Naive thymus-derived CD4-positive, alpha-beta T cell (primary cell): ENCODE measurements around the gene ZNF621. TPM values are rescaled to one million over a fixed set of nuclear protein-coding genes. Genes with fewer than 3 reads are reported as not detected.

Experiments used
- ATAC-seq: fragments of 150-1000 bp; cut with Tn5 transposase; 2 replicates; pipeline ENCODE4 v1.10.0; 2021; ENCODE audit warnings: mild to moderate bottlenecking, moderate library complexity
- CTCF ChIA-PET: fragments of 350-600 bp; sonication (Branson Sonifier 250); formaldehyde crosslinking; loops from one replicate; lab custom pipeline; 2021; ENCODE audit warnings: antibody characterized with exemption; lab: Charles Lee
- POLR2A ChIA-PET: fragments of 350-600 bp; sonication (Branson Sonifier 250); formaldehyde crosslinking; loops from one replicate; lab custom pipeline; 2021; ENCODE audit warnings: antibody characterized with exemption, inconsistent platforms; lab: Charles Lee
- DNase-seq, 9 donors: peaks; one replicate each; pipeline versions ENCODE4 v3.0.0 to v3.0.0-alpha.2; 2020 to 2022; ENCODE audit warnings: mixed read lengths in 1 of 9
- H3K27ac ChIP-seq: one replicate; pipeline ENCODE4 v1.7.0; 2013; ENCODE audit warnings: mild to moderate bottlenecking, low read depth, low read length, moderate library complexity
- H3K27me3 ChIP-seq, 2 donors: one replicate each; pipeline ENCODE4 v1.7.0; 2013; ENCODE audit warnings: low read length in 2 of 2, mild to moderate bottlenecking in 2 of 2, moderate library complexity in 2 of 2; ENCODE audit not compliant: control insufficient read depth in 2 of 2, insufficient read depth in 2 of 2
- H3K36me3 ChIP-seq, 3 experiments: 1 replicate in 2 of 3; 2 replicates in 1 of 3; pipeline ENCODE4 v1.7.0; 2013; ENCODE audit warnings: low read length in 3 of 3, mild to moderate bottlenecking in 3 of 3, moderate library complexity in 1 of 3; ENCODE audit not compliant: insufficient read depth in 3 of 3, control insufficient read depth in 2 of 3
- H3K4me1 ChIP-seq, 2 donors: one replicate each; pipeline ENCODE4 v1.7.0; 2013; ENCODE audit warnings: low read length in 2 of 2, mild to moderate bottlenecking in 2 of 2, moderate library complexity in 1 of 2; ENCODE audit not compliant: control insufficient read depth in 2 of 2, insufficient read depth in 2 of 2
- H3K4me3 ChIP-seq: 2 replicates; pipeline ENCODE4 v1.7.0; 2013; ENCODE audit warnings: mild to moderate bottlenecking, low read length
- H3K9me3 ChIP-seq, 3 experiments: 1 replicate in 2 of 3; 2 replicates in 1 of 3; pipeline ENCODE4 v1.7.0; 2013; ENCODE audit warnings: low read length in 3 of 3; ENCODE audit not compliant: control insufficient read depth in 2 of 3
- H3K27ac Mint-ChIP-seq, 9 donors: one replicate each; pipeline ENCODE4 v1.8.0; 2020 to 2022; ENCODE audit warnings: mixed read lengths in 9 of 9, mild to moderate bottlenecking in 8 of 9, moderate library complexity in 5 of 9, inconsistent platforms in 2 of 9
- H3K27me3 Mint-ChIP-seq, 5 donors: one replicate each; pipeline ENCODE4 v1.8.0; 2021 to 2022; ENCODE audit warnings: mixed read lengths in 5 of 5, mild to moderate bottlenecking in 1 of 5
- H3K36me3 Mint-ChIP-seq, 5 donors: one replicate each; pipeline ENCODE4 v1.8.0; 2020 to 2022; ENCODE audit warnings: mixed read lengths in 5 of 5, mild to moderate bottlenecking in 3 of 5, inconsistent platforms in 1 of 5
- H3K4me1 Mint-ChIP-seq, 7 donors: one replicate each; pipeline ENCODE4 v1.8.0; 2020 to 2022; ENCODE audit warnings: mixed read lengths in 7 of 7, mild to moderate bottlenecking in 3 of 7, inconsistent platforms in 1 of 7
- H3K4me3 Mint-ChIP-seq, 10 donors: one replicate each; pipeline ENCODE4 v1.8.0; 2020 to 2022; ENCODE audit warnings: mild to moderate bottlenecking in 10 of 10, mixed read lengths in 10 of 10, moderate library complexity in 6 of 10, inconsistent platforms in 2 of 10
- H3K9me3 Mint-ChIP-seq, 11 donors: one replicate each; pipeline ENCODE4 v1.8.0; 2020 to 2022; ENCODE audit warnings: mixed read lengths in 11 of 11, mild to moderate bottlenecking in 4 of 11, inconsistent platforms in 1 of 11, moderate library complexity in 1 of 11
- intact Hi-C, 2 donors: fragments of 100-400 bp; cut with micrococcal nuclease; formaldehyde crosslinking; loops; one replicate each; pipeline ENCODE4 v1.15.1; 2023
- polyA plus RNA-seq, 2 donors: library from polyadenylated mRNA; unstranded; fragments of 300-500 nt; fragmentation: Illumina TruSeq; gene quantifications; one replicate each; pipeline ENCODE4 v1.2.3, GENCODE V29; 2021
- total RNA-seq, 6 experiments: library from RNA in 5 of 6; stranded (reverse) in 5 of 6; gene quantifications; 1 replicate in 5 of 6; 2 replicates in 1 of 6; pipeline ENCODE4 v1.2.3 and lab custom pipeline; 2021 to 2026

The ZNF621 gene
- total and polyA plus RNA-seq, 7 experiments from 2014 or later = 2.8 to 26.9 (median 19.7) TPM

GRCh38 chr3:40524222-40524567 is 565 bp upstream of the ZNF621 start:
- peak overlapping the region; percentile 85 to 97 (median 96) for H3K4me3 Mint-ChIP-seq
- Histone ChIP-seq H3K9me3 (no peaks in the 10 kb centered on the region), H3K27ac (peak overlapping the region; percentile 81), H3K4me1 (peaks cover 0 to 15% of the 10 kb centered on the region in 2 donors), H3K27me3 (no peaks in the 10 kb centered on the region), H3K36me3 (peaks cover 0 to 3% (median 0%) of the 10 kb centered on the region in 3 experiments), H3K4me3 (peak overlapping the region; percentile 69)
- peaks cover 11 to 34% (median 24%) of the 10 kb centered on the region in 5 donors for H3K36me3 Mint-ChIP-seq
- H3K27ac Mint-ChIP-seq = peak overlapping the region; percentile 91 to 98 (median 96)
- intact Hi-C loops = loop anchor here (1.0 to 10.0 kb wide), 10 partner anchors 18 to 1491 kb away; partner anchors contain the start of genes EIF1B (in 2 of the 2), RPL14 (in 2 of the 2), ULK4 (in 2 of the 2) and ZNF619 (in 2 of the 2)
- ATAC-seq (no peak), DNase-seq (no peak)
- POLR2A ChIA-PET = interaction anchor here (0.8 to 4.3 kb wide), 10 partner anchors 19 to 71 kb away, joined by 3 to 37 read pairs (median 6); partner anchors contain the start of genes RPL14, ZNF619 and ZNF620
- CTCF ChIA-PET = interaction anchor here (0.7 kb wide), 1 partner anchor 70 kb away, joined by 3 read pairs; no protein-coding TSS in a partner anchor
- no peaks in the 10 kb centered on the region for H3K27me3 Mint-ChIP-seq
- peaks cover 0 to 1% (median 0%) of the 10 kb centered on the region in 11 donors for H3K9me3 Mint-ChIP-seq
- peaks cover 17 to 39% (median 27%) of the 10 kb centered on the region in 7 donors for H3K4me1 Mint-ChIP-seq

- H3K36me3 ChIP-seq = peaks cover 5 to 42% (median 13%) of the 10 kb centered on the region in 3 experiments
- Mint-ChIP-seq H3K36me3 (peaks cover 42 to 71% (median 63%) of the 10 kb centered on the region in 5 donors), H3K27me3 (no peaks in the 10 kb centered on the region)
Measured at GRCh38 chr3:40528426-40528825, 3.7 kb downstream of the ZNF621 start.

GRCh38 chr3:40532252-40532651 is 7.5 kb downstream of the ZNF621 start:
- peaks cover 52 to 93% (median 90%) of the 10 kb centered on the region in 5 donors for H3K36me3 Mint-ChIP-seq
- H3K27ac Mint-ChIP-seq = no peak overlapping the region
- H3K4me3 Mint-ChIP-seq = no peak overlapping the region
- ChIA-PET POLR2A (interaction anchor here (0.7 kb wide), 1 partner anchor 658 kb away, joined by 3 read pairs; no protein-coding TSS in a partner anchor), CTCF (no interaction called here)
- peaks cover 9 to 49% (median 19%) of the 10 kb centered on the region in 11 donors for H3K9me3 Mint-ChIP-seq
- H3K27me3 ChIP-seq = no peaks in the 10 kb centered on the region
- H3K4me3 ChIP-seq = no peak overlapping the region
- intact Hi-C loops = no loop called here
- H3K4me1 ChIP-seq = no peaks in the 10 kb centered on the region
- DNase-seq (no peak), ATAC-seq (no peak)
- no peaks in the 10 kb centered on the region for H3K27me3 Mint-ChIP-seq
- H3K9me3 ChIP-seq = peaks cover 0 to 4% (median 0%) of the 10 kb centered on the region in 3 experiments
- peaks cover 0 to 11% (median 6%) of the 10 kb centered on the region in 7 donors for H3K4me1 Mint-ChIP-seq
- H3K27ac ChIP-seq = no peak overlapping the region
- peaks cover 5 to 64% (median 13%) of the 10 kb centered on the region in 3 experiments for H3K36me3 ChIP-seq

More at GRCh38 chr3:40528426-40528825, 3.7 kb downstream of the ZNF621 start:
- ATAC-seq (no peak), DNase-seq (no peak)
- H3K9me3 ChIP-seq = no peaks in the 10 kb centered on the region
- peaks cover 17 to 37% (median 27%) of the 10 kb centered on the region in 7 donors for H3K4me1 Mint-ChIP-seq
- CTCF ChIA-PET = no interaction called here
- no peak overlapping the region for H3K4me3 Mint-ChIP-seq
- H3K27ac Mint-ChIP-seq = no peak overlapping the region
- peaks cover 4 to 23% (median 12%) of the 10 kb centered on the region in 11 donors for H3K9me3 Mint-ChIP-seq
- intact Hi-C loops = loop anchor here (10.0 kb wide), 2 partner anchors 1474 to 1486 kb away; partner anchors contain the start of genes SCN11A (in 1 of the 2) and WDR48 (in 1 of the 2)
- no peaks in the 10 kb centered on the region for H3K27me3 ChIP-seq
- peaks cover 0 to 15% of the 10 kb centered on the region in 2 donors for H3K4me1 ChIP-seq
- no peak overlapping the region for H3K4me3 ChIP-seq
- no peak overlapping the region for H3K27ac ChIP-seq
- POLR2A ChIA-PET = no interaction called here

GRCh38 chr3:40534283-40534682 is 9.5 kb downstream of the ZNF621 start:
- no peak for DNase-seq
- no peak for ATAC-seq
- CTCF ChIA-PET = interaction anchor here (0.7 kb wide), 1 partner anchor 50 kb away, joined by 3 read pairs; no protein-coding TSS in a partner anchor
- Mint-ChIP-seq H3K4me1 (peaks cover 0 to 3% (median 0%) of the 10 kb centered on the region in 7 donors), H3K27me3 (no peaks in the 10 kb centered on the region), H3K27ac (no peak overlapping the region), H3K36me3 (peaks cover 58 to 94% (median 89%) of the 10 kb centered on the region in 5 donors), H3K9me3 (peaks cover 13 to 69% (median 30%) of the 10 kb centered on the region in 11 donors), H3K4me3 (no peak overlapping the region)
- POLR2A ChIA-PET = interaction anchor here (0.6 to 0.7 kb wide), 3 partner anchors 60 to 1544 kb away, joined by 4 to 5 read pairs (median 5); no protein-coding TSS in a partner anchor
- Histone ChIP-seq H3K27me3 (no peaks in the 10 kb centered on the region), H3K4me1 (no peaks in the 10 kb centered on the region), H3K36me3 (peaks cover 5 to 70% (median 13%) of the 10 kb centered on the region in 3 experiments), H3K9me3 (peaks cover 0 to 17% (median 0%) of the 10 kb centered on the region in 3 experiments), H3K4me3 (no peak overlapping the region), H3K27ac (no peak overlapping the region)
- intact Hi-C loops = no loop called here

GRCh38 chr3:40546816-40547215 is 22.1 kb downstream of the ZNF621 start:
- H3K36me3 Mint-ChIP-seq = peaks cover 0 to 5% (median 3%) of the 10 kb centered on the region in 5 donors
- Histone ChIP-seq H3K27me3 (no peaks in the 10 kb centered on the region), H3K9me3 (no peaks in the 10 kb centered on the region), H3K27ac (no peak overlapping the region), H3K36me3 (no peaks in the 10 kb centered on the region), H3K4me1 (no peaks in the 10 kb centered on the region), H3K4me3 (no peak overlapping the region)
- DNase-seq (no peak), ATAC-seq (no peak)
- no peaks in the 10 kb centered on the region for H3K4me1 Mint-ChIP-seq
- no peak overlapping the region for H3K4me3 Mint-ChIP-seq
- peaks cover 0 to 6% (median 1%) of the 10 kb centered on the region in 11 donors for H3K9me3 Mint-ChIP-seq
- ChIA-PET POLR2A (no interaction called here), CTCF (no interaction called here)
- intact Hi-C loops = no loop called here
- H3K27ac Mint-ChIP-seq = no peak overlapping the region
- no peaks in the 10 kb centered on the region for H3K27me3 Mint-ChIP-seq

- Mint-ChIP-seq H3K27me3 (no peaks in the 10 kb centered on the region), H3K36me3 (peaks cover 0 to 5% (median 3%) of the 10 kb centered on the region in 5 donors), H3K27ac (no peak overlapping the region), H3K4me3 (no peak overlapping the region), H3K9me3 (peaks cover 0 to 6% (median 1%) of the 10 kb centered on the region in 11 donors), H3K4me1 (no peaks in the 10 kb centered on the region)
- Histone ChIP-seq H3K36me3 (no peaks in the 10 kb centered on the region), H3K27ac (no peak overlapping the region), H3K4me3 (no peak overlapping the region), H3K9me3 (no peaks in the 10 kb centered on the region), H3K27me3 (no peaks in the 10 kb centered on the region), H3K4me1 (no peaks in the 10 kb centered on the region)
- ChIA-PET POLR2A (no interaction called here), CTCF (no interaction called here)
- DNase-seq = no peak
- no peak for ATAC-seq
- intact Hi-C loops = no loop called here
Measured at GRCh38 chr3:40550167-40550566, 25.4 kb downstream of the ZNF621 start.
